ENCODE data around the gene PDCD2. TPM values are rescaled to one million over a fixed set of nuclear protein-coding genes. Genes with fewer than 3 reads are reported as not detected.
"Not testable (repeated sequence)": the region's sequence is repeated elsewhere in the genome, so short reads cannot be mapped to it uniquely, and the experiment has no call there.

Gene PDCD2
- total and polyA plus RNA-seq, 4 donors, result 19.6 to 28.3 (median 23.2) TPM

DNA sequence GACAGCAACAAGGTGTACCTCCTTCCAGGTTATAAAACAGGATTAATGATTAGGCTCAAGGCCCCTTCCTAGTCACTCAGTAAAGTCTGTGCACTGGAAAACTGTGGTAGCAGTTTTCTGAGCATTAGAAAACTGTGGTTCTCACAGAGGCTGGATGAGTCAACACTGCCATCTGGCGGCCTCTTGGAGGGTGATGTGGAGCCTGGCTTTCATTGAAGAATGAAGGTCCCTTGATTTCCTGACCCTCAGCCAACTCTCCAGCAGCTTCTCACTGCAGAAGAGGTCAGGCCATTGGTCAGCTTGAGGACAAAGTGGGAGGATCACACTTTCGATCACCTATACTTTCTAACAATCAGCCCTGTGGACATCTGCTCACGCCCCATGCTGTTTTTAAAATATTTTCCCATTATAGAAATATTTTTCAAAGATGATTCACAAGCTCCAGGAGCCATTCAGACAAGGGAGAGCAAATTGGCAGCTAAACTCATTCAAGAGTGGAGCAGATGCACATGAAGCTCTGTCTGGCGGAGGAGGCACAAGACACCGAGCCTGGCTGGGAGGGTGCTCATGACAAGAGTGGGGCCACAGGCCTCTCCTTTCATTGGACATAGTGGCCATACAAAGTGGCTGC is 54.5 kb downstream of the PDCD2 start:
- peak; percentile 71 for DNase-seq (ENCODE audit: low spot score)
- Histone ChIP-seq H3K27me3 (ENCODE audit: control insufficient read depth in 4 of 4, insufficient read depth in 4 of 4, low read length in 3 of 4) (no peaks in the 10 kb centered on the region), H3K9me3 (ENCODE audit: control insufficient read depth in 4 of 4, low read length in 3 of 4) (no peaks in the 10 kb centered on the region), H3K36me3 (ENCODE audit: control insufficient read depth in 4 of 4, insufficient read depth in 3 of 4, low read depth in 1 of 4, low read length in 3 of 4) (peaks cover 5 to 26% (median 16%) of the 10 kb centered on the region in 4 donors), H3K27ac (ENCODE audit: low read depth in 1 of 2, low read length in 2 of 2) (no peak overlapping the region), H3K4me1 (ENCODE audit: control insufficient read depth in 4 of 4, insufficient read depth in 4 of 4, low read length in 3 of 4) (peaks cover 0 to 11% (median 6%) of the 10 kb centered on the region in 4 donors), H3K9ac (ENCODE audit: low read depth in 1 of 2, low read length in 2 of 2) (no peak overlapping the region), H3K4me3 (ENCODE audit: low read depth in 1 of 3, low read length in 3 of 3) (no peak overlapping the region)
- WGBS, result 37% methylated on average over 5 of the region's 5 CpGs
- TF ChIP-seq FOXA1 (IDR thresholded peaks at IDR 0.05), result no peak
- no peak for TF ChIP-seq ZBTB33 (IDR thresholded peaks at IDR 0.05)
- TF ChIP-seq, protein P1, sequence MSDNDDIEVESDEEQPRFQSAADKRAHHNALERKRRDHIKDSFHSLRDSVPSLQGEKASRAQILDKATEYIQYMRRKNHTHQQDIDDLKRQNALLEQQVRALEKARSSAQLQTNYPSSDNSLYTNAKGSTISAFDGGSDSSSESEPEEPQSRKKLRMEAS (IDR thresholded peaks at IDR 0.05), result no peak
- TF ChIP-seq GABPA (IDR thresholded peaks at IDR 0.05 in 1 of 2, conservative IDR thresholded peaks at IDR 0.05 in 1 of 2), result no peak
- no peak for TF ChIP-seq FOXA2 (IDR thresholded peaks at IDR 0.05)
- TF ChIP-seq, protein P2, sequence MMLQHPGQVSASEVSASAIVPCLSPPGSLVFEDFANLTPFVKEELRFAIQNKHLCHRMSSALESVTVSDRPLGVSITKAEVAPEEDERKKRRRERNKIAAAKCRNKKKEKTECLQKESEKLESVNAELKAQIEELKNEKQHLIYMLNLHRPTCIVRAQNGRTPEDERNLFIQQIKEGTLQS (IDR thresholded peaks at IDR 0.05), result no peak
- TF ChIP-seq JUND (IDR thresholded peaks at IDR 0.05), result no peak
- peak; percentile 58 for TF ChIP-seq YY1 (IDR thresholded peaks at IDR 0.05)
- peak; percentile 32 for TF ChIP-seq SP1 (IDR thresholded peaks at IDR 0.05)
- TF ChIP-seq HNF4G (IDR thresholded peaks at IDR 0.05), result no peak
- TF ChIP-seq RAD21 (IDR thresholded peaks at IDR 0.05), result peak; percentile 95 to 97
- TF ChIP-seq TAF1 (conservative IDR thresholded peaks at IDR 0.05), result no peak
- no peak for TF ChIP-seq EGR1 (IDR thresholded peaks at IDR 0.05; ENCODE audit: low read depth in 2 of 2)
- no peak for TF ChIP-seq REST (IDR thresholded peaks at IDR 0.05)
- peak; percentile 13 to 47 for TF ChIP-seq HNF4A (conservative IDR thresholded peaks at IDR 0.05)
- TF ChIP-seq, protein P3, sequence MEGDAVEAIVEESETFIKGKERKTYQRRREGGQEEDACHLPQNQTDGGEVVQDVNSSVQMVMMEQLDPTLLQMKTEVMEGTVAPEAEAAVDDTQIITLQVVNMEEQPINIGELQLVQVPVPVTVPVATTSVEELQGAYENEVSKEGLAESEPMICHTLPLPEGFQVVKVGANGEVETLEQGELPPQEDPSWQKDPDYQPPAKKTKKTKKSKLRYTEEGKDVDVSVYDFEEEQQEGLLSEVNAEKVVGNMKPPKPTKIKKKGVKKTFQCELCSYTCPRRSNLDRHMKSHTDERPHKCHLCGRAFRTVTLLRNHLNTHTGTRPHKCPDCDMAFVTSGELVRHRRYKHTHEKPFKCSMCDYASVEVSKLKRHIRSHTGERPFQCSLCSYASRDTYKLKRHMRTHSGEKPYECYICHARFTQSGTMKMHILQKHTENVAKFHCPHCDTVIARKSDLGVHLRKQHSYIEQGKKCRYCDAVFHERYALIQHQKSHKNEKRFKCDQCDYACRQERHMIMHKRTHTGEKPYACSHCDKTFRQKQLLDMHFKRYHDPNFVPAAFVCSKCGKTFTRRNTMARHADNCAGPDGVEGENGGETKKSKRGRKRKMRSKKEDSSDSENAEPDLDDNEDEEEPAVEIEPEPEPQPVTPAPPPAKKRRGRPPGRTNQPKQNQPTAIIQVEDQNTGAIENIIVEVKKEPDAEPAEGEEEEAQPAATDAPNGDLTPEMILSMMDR (IDR thresholded peaks at IDR 0.05; ENCODE audit: low read depth, low read length, missing input control), result peak; percentile 89
- peak; percentile 70 for TF ChIP-seq NR2F2 (IDR thresholded peaks at IDR 0.05)
- peak; percentile 51 to 74 for TF ChIP-seq RXRA (IDR thresholded peaks at IDR 0.05)

GRCh38 chr6:170527995-170528394 is 56.4 kb downstream of the PDCD2 start:
- not testable (repeated sequence) for H3K4me1 ChIP-seq (ENCODE audit: control insufficient read depth in 4 of 4, insufficient read depth in 4 of 4, low read length in 3 of 4); DNase-seq (ENCODE audit: low spot score); H3K36me3 ChIP-seq (ENCODE audit: control insufficient read depth in 4 of 4, insufficient read depth in 3 of 4, low read depth in 1 of 4, low read length in 3 of 4); H3K27me3 ChIP-seq (ENCODE audit: control insufficient read depth in 4 of 4, insufficient read depth in 4 of 4, low read length in 3 of 4); H3K9me3 ChIP-seq (ENCODE audit: control insufficient read depth in 4 of 4, low read length in 3 of 4); H3K9ac ChIP-seq (ENCODE audit: low read depth in 1 of 2, low read length in 2 of 2); H3K27ac ChIP-seq (ENCODE audit: low read depth in 1 of 2, low read length in 2 of 2); H3K4me3 ChIP-seq (ENCODE audit: low read depth in 1 of 3, low read length in 3 of 3)
- whole genome bisulfite sequencing, result 92% methylated on average over 5 of the region's 5 CpGs
